Lung (tissue), 12 donors: ENCODE data around the gene PLEKHG4B. TPM values are rescaled to one million over a fixed set of nuclear protein-coding genes. Genes with fewer than 3 reads are reported as not detected.

Source experiments
- ATAC-seq: fragments of 200-7000 bp; cut with Tn5 transposase; one replicate; pipeline ENCODE4 v1.9.1; 2020; ENCODE audit warnings: moderate number of reproducible peaks; ENCODE audit not compliant: insufficient read depth, low FRiP score
- DNase-seq, 3 donors: peaks; one replicate each; pipeline ENCODE4 v3.0.0-alpha.2; 2013 to 2017
- H3K27ac ChIP-seq, 2 donors: one replicate each; pipeline ENCODE4 v1.5.1; 2013; ENCODE audit warnings: mild to moderate bottlenecking in 2 of 2, moderate library complexity in 2 of 2, control low read depth in 1 of 2, inconsistent platforms in 1 of 2, low read depth in 1 of 2, low read length in 1 of 2
- H3K27me3 ChIP-seq, 3 donors: one replicate each; pipeline ENCODE4 v1.5.1; 2013; ENCODE audit warnings: low read length in 2 of 3; ENCODE audit not compliant: control insufficient read depth in 3 of 3, insufficient read depth in 3 of 3
- H3K36me3 ChIP-seq, 4 donors: one replicate each; pipeline ENCODE4 v1.5.1; 2013; ENCODE audit warnings: low read length in 4 of 4, mild to moderate bottlenecking in 1 of 4, moderate library complexity in 1 of 4; ENCODE audit not compliant: control insufficient read depth in 4 of 4, insufficient read depth in 4 of 4
- H3K4me1 ChIP-seq, 5 donors: one replicate each; pipeline ENCODE4 v1.5.1; 2013; ENCODE audit warnings: low read length in 5 of 5, mild to moderate bottlenecking in 2 of 5, moderate library complexity in 1 of 5; ENCODE audit not compliant: control insufficient read depth in 5 of 5, insufficient read depth in 5 of 5
- H3K4me3 ChIP-seq: one replicate; pipeline ENCODE4 v1.5.1; 2013; ENCODE audit warnings: mild to moderate bottlenecking, control low read depth, moderate library complexity
- H3K9ac ChIP-seq, 2 donors: one replicate each; pipeline ENCODE4 v1.5.1; 2013; ENCODE audit warnings: low read length in 2 of 2, control low read depth in 1 of 2; ENCODE audit not compliant: insufficient read depth in 1 of 2
- H3K9me3 ChIP-seq, 4 donors: one replicate each; pipeline ENCODE4 v1.5.1; 2013; ENCODE audit warnings: low read length in 3 of 4, mild to moderate bottlenecking in 1 of 4, moderate library complexity in 1 of 4; ENCODE audit not compliant: control insufficient read depth in 4 of 4, insufficient read depth in 3 of 4
- WGBS, 2 donors: extraction: QIAGEN DNeasy Blood & Tissue Kit; methylation state at CpG; one replicate each; pipeline ENCODE4 v1.1.7; 2013; 5-methylcytosine and 5-hydroxymethylcytosine counted together
- polyA plus RNA-seq, 2 donors: library from polyadenylated mRNA; stranded (reverse); fragments of 200-250 nt; gene quantifications; one replicate each; pipeline ENCODE4 v1.2.1, GENCODE V29; 2013
- total RNA-seq, 2 donors: library from RNA; depleted of rRNA in 1 of 2; stranded (reverse); fragments of >200 nt in 1 of 2; gene quantifications; one replicate each; pipeline ENCODE4 v1.2.1, GENCODE V29; 2014 to 2021
- TF ChIP-seq, protein P1 (sequence below): IDR thresholded peaks from 2 replicates; pipeline ENCODE4 v1.5.1; 2012; ENCODE audit warnings: mild to moderate bottlenecking; ENCODE audit errors: control extremely low read depth, extremely low read depth
- donor health status: control.
- donor health status: control.
- donor health status: Bipolar disorder and iron deficiency.
- donor health status: healthy.
- donor health status: DM: yes; HTN: yes; CAD: no.

Gene PLEKHG4B
- total and polyA plus RNA-seq, 4 donors, result 0.24 to 4.7 (median 3.0) TPM

DNA sequence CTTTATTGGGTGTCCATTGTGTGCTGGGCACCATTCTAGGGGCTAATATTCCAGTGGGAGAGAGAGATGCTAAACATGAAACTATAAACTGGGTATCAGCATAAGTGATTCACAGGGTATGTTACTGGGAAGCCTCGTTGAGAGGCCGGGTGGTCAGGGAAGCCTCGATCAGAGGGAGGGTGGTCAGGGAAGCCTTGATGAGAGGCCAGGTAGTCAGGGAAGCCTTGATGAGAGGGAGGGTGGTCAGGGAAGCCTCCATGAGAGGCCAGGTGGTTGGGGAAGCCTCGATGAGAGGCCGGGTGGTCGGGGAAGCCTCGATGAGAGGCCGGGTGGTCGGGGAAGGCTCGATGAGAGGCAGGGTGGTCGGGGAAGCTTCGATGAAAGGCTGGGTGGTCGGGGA, 8.9 kb upstream of the PLEKHG4B start:
- no peak overlapping the region for H3K4me3 ChIP-seq
- ATAC-seq (no peak), DNase-seq (no peak)
- peaks cover 0 to 2% (median 0%) of the 10 kb centered on the region in 4 donors for H3K9me3 ChIP-seq
- no peak overlapping the region for H3K27ac ChIP-seq
- peaks cover 0 to 5% (median 0%) of the 10 kb centered on the region in 5 donors for H3K4me1 ChIP-seq
- no peaks in the 10 kb centered on the region for H3K36me3 ChIP-seq
- WGBS, 2 donors, result 70 to 77% methylated on average over 4 to 13 of the region's 13 CpGs
- peaks cover 0 to 7% (median 4%) of the 10 kb centered on the region in 3 donors for H3K27me3 ChIP-seq
- TF ChIP-seq, protein P1, sequence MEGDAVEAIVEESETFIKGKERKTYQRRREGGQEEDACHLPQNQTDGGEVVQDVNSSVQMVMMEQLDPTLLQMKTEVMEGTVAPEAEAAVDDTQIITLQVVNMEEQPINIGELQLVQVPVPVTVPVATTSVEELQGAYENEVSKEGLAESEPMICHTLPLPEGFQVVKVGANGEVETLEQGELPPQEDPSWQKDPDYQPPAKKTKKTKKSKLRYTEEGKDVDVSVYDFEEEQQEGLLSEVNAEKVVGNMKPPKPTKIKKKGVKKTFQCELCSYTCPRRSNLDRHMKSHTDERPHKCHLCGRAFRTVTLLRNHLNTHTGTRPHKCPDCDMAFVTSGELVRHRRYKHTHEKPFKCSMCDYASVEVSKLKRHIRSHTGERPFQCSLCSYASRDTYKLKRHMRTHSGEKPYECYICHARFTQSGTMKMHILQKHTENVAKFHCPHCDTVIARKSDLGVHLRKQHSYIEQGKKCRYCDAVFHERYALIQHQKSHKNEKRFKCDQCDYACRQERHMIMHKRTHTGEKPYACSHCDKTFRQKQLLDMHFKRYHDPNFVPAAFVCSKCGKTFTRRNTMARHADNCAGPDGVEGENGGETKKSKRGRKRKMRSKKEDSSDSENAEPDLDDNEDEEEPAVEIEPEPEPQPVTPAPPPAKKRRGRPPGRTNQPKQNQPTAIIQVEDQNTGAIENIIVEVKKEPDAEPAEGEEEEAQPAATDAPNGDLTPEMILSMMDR, result no peak
- no peak overlapping the region for H3K9ac ChIP-seq

DNA sequence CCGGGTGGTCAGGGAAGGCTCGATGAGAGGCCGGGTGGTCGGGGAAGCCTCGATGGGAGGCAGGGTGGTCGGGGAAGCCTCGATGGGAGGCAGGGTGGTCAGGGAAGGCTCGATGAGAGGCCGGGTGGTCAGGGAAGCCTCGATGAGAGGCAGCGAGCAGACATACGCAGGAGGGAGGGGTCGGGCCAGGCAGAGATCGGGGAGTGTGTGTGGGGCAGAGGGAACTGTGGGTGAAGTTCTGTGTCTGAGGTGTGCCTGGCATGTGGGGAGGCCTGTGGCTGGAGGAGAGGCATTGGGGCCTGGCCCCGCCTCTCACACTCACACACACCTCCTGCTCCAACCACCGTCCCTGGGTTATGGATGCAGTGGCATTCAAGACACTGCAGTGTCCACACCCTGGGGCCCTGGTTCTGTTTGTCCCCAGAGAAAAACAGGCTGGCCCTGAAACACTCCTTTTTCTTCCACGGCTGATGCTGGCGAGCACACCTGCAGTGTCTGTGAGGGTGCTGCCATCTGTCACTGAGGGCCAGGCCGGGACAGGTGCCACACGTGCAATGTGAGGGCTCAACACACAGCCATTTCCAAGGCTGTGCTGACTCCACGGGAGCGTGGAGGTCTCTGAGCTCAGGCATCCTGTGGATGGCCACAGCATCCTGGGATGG, 6.5 kb upstream of the PLEKHG4B start:
- DNase-seq, result no peak
- TF ChIP-seq, protein P1, result no peak
- H3K4me3 ChIP-seq, result no peak overlapping the region
- no peak overlapping the region for H3K9ac ChIP-seq
- H3K36me3 ChIP-seq, result no peaks in the 10 kb centered on the region
- H3K27ac ChIP-seq, result no peak overlapping the region
- WGBS, 2 donors, result 86 to 87% methylated on average over 16 to 22 of the region's 22 CpGs
- H3K9me3 ChIP-seq, result no peaks in the 10 kb centered on the region
- peaks cover 0 to 5% (median 0%) of the 10 kb centered on the region in 5 donors for H3K4me1 ChIP-seq
- ATAC-seq, result no peak
- peaks cover 0 to 7% (median 4%) of the 10 kb centered on the region in 3 donors for H3K27me3 ChIP-seq

DNA sequence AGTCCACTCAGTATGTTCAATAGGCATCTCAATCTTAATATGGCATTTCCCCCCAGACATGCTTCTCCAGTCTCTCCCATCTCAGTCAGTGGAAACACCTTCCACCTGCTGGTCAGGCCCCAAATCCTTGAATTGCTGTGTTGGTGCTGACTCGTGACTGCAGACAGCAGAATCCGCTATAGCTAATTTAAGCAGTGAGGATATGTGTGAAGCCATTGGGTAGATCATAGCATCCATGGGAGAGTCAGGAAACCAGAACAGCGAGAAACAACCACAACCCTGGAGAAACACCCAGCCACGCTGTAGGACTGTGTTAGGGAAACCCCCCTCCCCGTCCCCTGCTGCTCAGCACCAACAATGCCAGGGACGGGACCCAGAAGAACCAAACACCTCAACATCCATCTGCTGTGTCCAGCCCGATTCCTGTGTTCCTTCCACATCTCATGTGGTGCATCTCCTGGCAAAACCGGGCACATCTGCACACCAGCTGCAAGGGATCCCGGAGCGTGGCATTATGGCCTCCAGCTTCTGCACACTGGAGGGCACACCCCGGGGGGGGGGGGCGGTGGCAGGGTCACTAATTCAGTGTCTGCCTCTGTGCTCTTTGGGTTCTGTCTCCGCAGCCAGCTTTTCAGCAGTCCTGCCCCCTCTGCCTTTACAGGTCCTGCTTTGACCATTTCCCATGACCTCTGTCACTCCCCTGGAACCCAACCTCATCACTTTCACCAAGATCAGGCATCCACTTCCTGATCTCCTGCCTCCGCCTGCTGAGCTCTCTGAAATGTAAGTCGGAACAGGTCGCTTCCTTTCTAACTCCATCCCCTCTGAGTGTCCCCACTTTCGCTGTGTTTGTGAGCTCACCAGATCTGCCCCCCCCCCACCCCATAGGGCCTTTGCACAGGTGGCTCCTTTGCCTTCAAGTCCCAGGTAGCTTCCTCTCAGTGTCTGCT, 2.4 kb upstream of the PLEKHG4B start:
- no peaks in the 10 kb centered on the region for H3K27me3 ChIP-seq
- H3K27ac ChIP-seq, result no peak overlapping the region
- ATAC-seq (no peak), DNase-seq (no peak)
- H3K4me1 ChIP-seq, result peaks cover 0 to 6% (median 0%) of the 10 kb centered on the region in 5 donors
- WGBS, 2 donors, result 82 to 84% methylated on average over 17 of the region's 17 CpGs
- no peak overlapping the region for H3K4me3 ChIP-seq
- peaks cover 0 to 3% (median 0%) of the 10 kb centered on the region in 4 donors for H3K9me3 ChIP-seq
- H3K36me3 ChIP-seq, result no peaks in the 10 kb centered on the region
- no peak overlapping the region for H3K9ac ChIP-seq
- TF ChIP-seq, protein P1, result no peak
